HG03354 (cell line): ENCODE data around the gene FPR3.

ENCODE experiments used
- ATAC-seq: cut with Tn5 transposase; IDR thresholded peaks from one replicate; pipeline ENCODE4 v1.9.1; 2021; ENCODE audit warnings: mild to moderate bottlenecking; ENCODE audit not compliant: unreplicated experiment, poor library complexity, severe bottlenecking

FPR3 gene

DNA sequence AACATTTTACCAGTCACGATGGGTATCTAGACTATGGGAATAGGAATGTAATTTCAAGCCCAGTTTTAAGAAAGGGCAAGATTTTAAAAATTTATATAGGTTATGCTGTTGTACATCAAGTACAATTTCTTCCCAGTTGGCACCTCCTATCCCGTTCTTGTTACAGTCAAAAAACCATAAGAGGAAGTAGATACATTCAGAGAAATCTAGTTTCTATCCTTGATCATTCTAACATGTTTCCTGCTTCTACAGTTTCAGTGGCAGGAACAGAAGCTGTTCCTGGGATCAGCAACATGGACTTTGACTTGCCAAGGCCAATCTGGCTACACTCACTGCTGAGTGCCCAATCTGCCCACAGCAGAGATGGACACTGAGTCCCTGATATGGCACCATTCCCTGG, 14.7 kb upstream of the FPR3 start:
- ATAC-seq = no peak

DNA sequence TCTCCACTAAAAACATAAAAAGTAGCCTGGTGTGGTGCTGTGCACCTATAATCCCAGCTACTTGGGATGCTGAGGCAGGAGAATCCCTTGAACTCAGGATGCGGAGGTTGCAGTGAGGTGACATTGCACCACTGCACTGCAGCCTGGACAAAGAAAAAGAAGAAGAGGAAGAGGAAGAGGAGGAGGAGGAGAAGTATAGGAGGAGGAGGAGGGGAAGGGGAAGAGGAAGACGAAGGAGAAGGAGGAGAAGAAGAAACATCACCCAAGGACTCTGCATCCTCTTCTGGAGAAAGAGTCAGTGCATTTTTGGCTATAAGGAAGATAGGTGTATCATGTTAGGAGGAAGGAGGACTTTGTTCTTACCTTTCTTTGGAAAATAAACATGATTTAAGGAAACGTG, 13.0 kb upstream of the FPR3 start:
- ATAC-seq = no peak

DNA sequence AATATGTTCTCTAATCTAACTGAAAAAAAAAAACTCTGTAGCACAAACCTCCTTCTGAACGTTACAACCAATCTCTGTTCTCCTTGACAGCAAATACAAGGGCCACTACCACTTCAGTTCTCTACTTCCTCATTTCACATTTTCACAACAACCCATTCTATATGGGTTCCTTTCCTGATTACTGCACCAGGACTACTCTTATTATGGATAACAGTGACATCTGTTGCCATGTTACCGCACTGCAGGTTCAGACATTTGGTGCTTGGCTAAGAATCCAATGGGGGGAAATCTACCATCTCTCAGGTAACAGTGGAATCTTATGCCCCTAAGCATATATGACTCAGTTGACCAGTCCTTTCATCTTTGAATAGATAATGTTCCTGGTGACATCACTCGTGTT, 11.6 kb upstream of the FPR3 start:
- ATAC-seq = no peak

- no peak for ATAC-seq
These were observed 10.7 kb upstream of the FPR3 start for GRCh38 chr19:51784109-51784785.

GRCh38 chr19:51784922-51785690, 9.9 kb upstream of the FPR3 start:
- ATAC-seq = no peak

DNA sequence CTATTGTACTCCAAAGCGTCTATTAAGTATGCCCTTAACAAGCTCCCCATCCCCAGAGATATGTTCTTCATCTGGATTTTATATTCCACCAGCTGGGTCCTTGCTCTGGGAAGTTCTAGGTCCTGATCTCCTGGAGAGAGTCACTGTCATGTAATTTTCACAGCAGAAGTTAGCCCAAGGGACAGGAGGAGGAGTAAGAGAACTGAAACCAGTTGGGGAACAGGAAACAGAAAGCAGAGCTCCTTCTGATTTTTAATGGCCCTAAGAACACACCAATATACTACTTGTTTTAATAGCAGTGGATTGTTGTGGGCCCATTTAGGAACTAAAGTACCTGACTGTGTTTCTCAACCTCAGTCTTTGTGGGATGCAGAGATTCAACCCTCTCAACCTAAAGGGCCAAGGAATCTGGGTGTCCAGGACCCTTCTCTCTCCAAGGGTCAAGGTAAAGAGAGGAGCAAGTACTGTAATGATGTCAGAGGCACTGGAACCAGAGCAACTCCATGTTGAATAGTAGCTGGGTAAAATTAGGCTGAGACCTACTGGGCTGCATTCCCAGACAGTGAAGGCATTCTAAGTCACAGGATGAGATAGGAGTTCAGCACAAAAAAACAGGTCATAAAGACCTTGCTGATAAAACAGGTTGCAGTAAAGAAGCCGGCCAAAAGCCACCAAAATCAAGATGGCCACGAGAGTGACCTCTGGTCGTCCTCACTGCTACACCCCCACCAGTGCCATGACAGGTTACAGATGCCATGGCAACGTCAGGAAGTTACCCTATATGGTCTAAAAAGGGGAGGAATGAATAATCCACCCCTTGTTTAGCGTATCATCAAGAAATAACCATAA, 8.1 kb upstream of the FPR3 start:
- ATAC-seq = no peak

DNA sequence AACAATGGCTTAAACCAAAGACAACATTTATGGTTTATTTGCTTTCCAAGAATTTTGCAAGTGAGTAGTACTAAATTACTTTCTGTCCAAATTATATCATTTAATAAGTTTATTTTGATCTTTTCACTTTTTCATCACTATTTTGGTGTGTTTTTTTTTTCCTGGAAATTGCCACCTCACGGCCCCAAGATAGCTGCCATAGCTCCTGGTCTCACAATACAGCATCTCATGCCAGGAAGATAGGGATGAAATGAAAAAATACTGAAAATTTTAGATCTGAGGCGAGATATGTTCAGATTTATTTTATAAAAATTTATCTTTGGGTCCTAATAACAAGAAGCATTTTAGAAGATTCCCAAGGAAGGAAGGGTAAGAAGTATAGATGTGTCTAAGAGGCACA, 6.9 kb upstream of the FPR3 start:
- no peak for ATAC-seq

- no peak for ATAC-seq
These were observed 5.7 kb upstream of the FPR3 start for GRCh38 chr19:51789061-51789795.

GRCh38 chr19:51792932-51793331, 2.0 kb upstream of the FPR3 start:
- no peak for ATAC-seq

GRCh38 chr19:51793994-51794393, 963 bp upstream of the FPR3 start:
- ATAC-seq = no peak

DNA sequence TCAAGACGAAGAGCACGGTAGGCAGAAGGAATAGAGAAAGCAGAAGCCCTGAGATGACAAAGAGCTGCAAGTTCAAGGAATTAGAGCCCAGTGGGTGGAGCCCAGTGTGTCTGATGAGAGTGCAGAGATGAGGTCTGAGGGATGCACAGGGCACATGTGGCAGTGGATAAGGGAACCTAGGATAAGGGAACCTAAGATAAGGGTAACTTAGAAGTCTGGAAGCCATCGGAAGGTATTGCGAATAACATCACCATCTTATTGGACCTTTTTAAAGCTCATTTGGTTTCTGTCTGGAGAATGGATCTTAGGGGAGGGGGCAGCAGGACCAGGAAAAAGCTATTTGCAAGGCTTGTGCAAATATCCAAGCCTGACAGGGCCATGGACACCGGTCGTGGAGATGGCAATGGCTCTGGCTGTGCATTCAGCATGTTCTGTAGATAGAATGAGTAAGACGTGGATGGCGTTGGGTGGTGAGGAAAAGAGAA, 1.3 kb downstream of the FPR3 start:
- no peak for ATAC-seq

- ATAC-seq = no peak
These were observed 2.5 kb downstream of the FPR3 start for GRCh38 chr19:51797480-51797879.

DNA sequence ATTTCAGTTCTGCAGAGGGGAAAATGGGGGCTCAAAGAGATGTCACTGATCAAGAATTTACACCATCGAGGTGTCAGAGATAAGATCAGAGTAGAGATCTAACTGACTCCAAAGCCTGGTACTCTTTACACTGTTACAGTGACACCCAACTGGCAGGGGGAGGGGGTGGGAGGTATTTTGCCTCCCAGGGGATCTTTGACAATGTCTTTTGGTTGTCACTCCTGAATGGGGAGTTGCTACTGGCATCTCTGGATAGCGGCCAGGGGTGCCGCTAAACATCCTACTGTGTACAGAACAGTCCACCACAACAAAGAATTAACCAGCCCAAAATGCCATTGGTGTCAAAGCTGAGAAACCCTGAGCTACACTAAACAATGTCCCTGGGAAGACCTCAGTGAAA, 3.1 kb downstream of the FPR3 start:
- no peak for ATAC-seq

- no peak for ATAC-seq
These were observed 4.2 kb downstream of the FPR3 start for GRCh38 chr19:51799034-51799773.

GRCh38 chr19:51799774-51800472, 5.0 kb downstream of the FPR3 start:
- ATAC-seq = no peak

DNA sequence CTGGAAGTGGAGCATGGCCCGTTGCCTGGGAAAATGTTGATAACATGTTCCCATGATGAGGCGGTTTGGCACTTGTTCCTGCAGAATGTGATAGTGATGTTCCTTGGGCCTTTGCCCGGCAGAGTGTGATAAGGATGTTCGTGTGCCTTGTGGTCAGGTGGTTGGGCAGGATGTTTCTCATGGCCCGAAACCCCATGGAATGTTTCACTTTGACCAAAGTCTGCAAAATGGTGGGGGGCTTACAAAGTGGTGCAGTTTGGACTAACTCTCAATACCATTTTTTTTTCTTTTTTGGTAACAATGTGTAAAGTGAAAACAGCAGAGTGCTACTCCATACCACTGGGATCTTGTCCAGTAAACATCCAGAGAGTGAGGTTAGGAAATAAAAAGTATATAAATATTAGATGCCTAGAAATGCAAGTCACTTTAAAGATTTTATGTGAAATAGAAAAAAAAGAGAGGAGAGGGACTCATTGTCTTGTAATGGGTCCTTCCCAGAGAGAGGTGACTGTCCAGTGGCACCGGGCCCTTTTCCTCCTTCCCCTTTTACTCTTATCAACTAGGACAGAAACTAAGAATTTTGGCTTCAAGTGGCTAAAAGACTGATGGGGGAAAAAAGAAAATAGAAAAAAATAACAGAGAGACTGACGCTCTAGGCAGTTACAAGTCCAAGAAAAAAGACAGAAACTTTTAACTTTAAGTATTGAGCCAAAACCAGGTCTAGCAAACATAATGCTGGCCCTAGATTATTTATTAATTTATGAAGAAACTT, 5.7 kb downstream of the FPR3 start:
- ATAC-seq = no peak

DNA sequence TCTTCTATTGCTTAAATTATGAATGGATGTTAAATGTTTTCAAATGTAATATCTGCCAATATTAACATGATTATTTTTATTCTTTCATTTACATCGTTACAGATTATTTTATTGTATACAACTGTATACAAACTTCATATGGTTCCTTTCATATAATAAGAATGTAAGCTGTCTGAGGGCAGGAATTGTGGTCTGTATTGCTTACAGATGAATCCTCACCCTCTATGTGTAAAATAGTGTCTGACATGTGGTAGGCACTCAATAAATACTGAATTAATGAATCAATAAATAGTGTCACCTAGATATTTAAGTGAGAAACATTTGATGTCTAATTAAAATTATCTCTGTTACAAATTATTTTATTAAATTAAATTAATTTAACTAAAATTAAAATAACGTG, 7.8 kb downstream of the FPR3 start:
- no peak for ATAC-seq

GRCh38 chr19:51803519-51803918, 8.6 kb downstream of the FPR3 start:
- ATAC-seq = no peak
